Osteocyte (in vitro differentiated cells): ENCODE measurements around the gene PLCB1. TPM values are rescaled to one million over a fixed set of nuclear protein-coding genes. Genes with fewer than 3 reads are reported as not detected.

Experiments used
- DNase-seq: peaks from one replicate; pipeline ENCODE4 v3.0.0; 2021; ENCODE audit warnings: mixed read lengths; ENCODE audit not compliant: unreplicated experiment; ENCODE audit errors: extremely low spot score
- H3K27ac Mint-ChIP-seq: one replicate; pipeline ENCODE4 v1.8.0; 2021; ENCODE audit warnings: mild to moderate bottlenecking, mixed read lengths; ENCODE audit not compliant: unreplicated experiment
- H3K27me3 Mint-ChIP-seq: one replicate; pipeline ENCODE4 v1.8.0; 2021; ENCODE audit warnings: mixed read lengths; ENCODE audit not compliant: unreplicated experiment
- H3K36me3 Mint-ChIP-seq: one replicate; pipeline ENCODE4 v1.8.0; 2021; ENCODE audit warnings: mixed read lengths; ENCODE audit not compliant: unreplicated experiment
- H3K4me1 Mint-ChIP-seq: one replicate; pipeline ENCODE4 v1.8.0; 2021; ENCODE audit warnings: mixed read lengths; ENCODE audit not compliant: unreplicated experiment
- H3K4me3 Mint-ChIP-seq: one replicate; pipeline ENCODE4 v1.8.0; 2021; ENCODE audit warnings: mild to moderate bottlenecking, moderate library complexity, mixed read lengths; ENCODE audit not compliant: unreplicated experiment
- H3K9me3 Mint-ChIP-seq: one replicate; pipeline ENCODE4 v1.8.0; 2021; ENCODE audit warnings: mixed read lengths; ENCODE audit not compliant: unreplicated experiment
- total RNA-seq: library from RNA; stranded (reverse); gene quantifications from 2 replicates; pipeline ENCODE4 v1.2.1, GENCODE V29; 2021
- TF ChIP-seq, protein P1 (sequence below): fragments of 200-600 bp; sonication (generic); IDR thresholded peaks from 2 replicates; pipeline ENCODE4 v1.5.0; 2021; ENCODE audit warnings: antibody characterized with exemption, mild to moderate bottlenecking, moderate library complexity

The PLCB1 gene
- total RNA-seq, 1 donor from 2014 or later, result 33.3 TPM

- Mint-ChIP-seq H3K27me3 (no peaks in the 10 kb centered on the region), H3K4me1 (peaks cover 9% of the 10 kb centered on the region), H3K9me3 (no peaks in the 10 kb centered on the region), H3K36me3 (no peaks in the 10 kb centered on the region), H3K27ac (no peak overlapping the region), H3K4me3 (no peak overlapping the region)
- TF ChIP-seq, protein P1, sequence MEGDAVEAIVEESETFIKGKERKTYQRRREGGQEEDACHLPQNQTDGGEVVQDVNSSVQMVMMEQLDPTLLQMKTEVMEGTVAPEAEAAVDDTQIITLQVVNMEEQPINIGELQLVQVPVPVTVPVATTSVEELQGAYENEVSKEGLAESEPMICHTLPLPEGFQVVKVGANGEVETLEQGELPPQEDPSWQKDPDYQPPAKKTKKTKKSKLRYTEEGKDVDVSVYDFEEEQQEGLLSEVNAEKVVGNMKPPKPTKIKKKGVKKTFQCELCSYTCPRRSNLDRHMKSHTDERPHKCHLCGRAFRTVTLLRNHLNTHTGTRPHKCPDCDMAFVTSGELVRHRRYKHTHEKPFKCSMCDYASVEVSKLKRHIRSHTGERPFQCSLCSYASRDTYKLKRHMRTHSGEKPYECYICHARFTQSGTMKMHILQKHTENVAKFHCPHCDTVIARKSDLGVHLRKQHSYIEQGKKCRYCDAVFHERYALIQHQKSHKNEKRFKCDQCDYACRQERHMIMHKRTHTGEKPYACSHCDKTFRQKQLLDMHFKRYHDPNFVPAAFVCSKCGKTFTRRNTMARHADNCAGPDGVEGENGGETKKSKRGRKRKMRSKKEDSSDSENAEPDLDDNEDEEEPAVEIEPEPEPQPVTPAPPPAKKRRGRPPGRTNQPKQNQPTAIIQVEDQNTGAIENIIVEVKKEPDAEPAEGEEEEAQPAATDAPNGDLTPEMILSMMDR, result no peak
- no peak for DNase-seq
Observed at GRCh38 chr20:8404912-8405635, 273.0 kb downstream of the PLCB1 start.

- Mint-ChIP-seq H3K4me1 (peaks cover 5% of the 10 kb centered on the region), H3K4me3 (no peak overlapping the region), H3K27me3 (no peaks in the 10 kb centered on the region), H3K36me3 (no peaks in the 10 kb centered on the region), H3K27ac (no peak overlapping the region), H3K9me3 (no peaks in the 10 kb centered on the region)
- TF ChIP-seq, protein P1, result no peak
- no peak for DNase-seq
Observed at GRCh38 chr20:8406391-8406790, 274.3 kb downstream of the PLCB1 start.

- DNase-seq, result no peak
- Mint-ChIP-seq H3K4me1 (no peaks in the 10 kb centered on the region), H3K27me3 (no peaks in the 10 kb centered on the region), H3K36me3 (no peaks in the 10 kb centered on the region), H3K9me3 (no peaks in the 10 kb centered on the region), H3K4me3 (no peak overlapping the region), H3K27ac (no peak overlapping the region)
- TF ChIP-seq, protein P1, result no peak
Observed at GRCh38 chr20:8408587-8409307, 276.7 kb downstream of the PLCB1 start.

- no peak overlapping the region for H3K27ac Mint-ChIP-seq
- DNase-seq, result no peak
- no peaks in the 10 kb centered on the region for H3K36me3 Mint-ChIP-seq
- no peaks in the 10 kb centered on the region for H3K9me3 Mint-ChIP-seq
- no peaks in the 10 kb centered on the region for H3K27me3 Mint-ChIP-seq
- peaks cover 14% of the 10 kb centered on the region for H3K4me1 Mint-ChIP-seq
- TF ChIP-seq, protein P1, result no peak
- H3K4me3 Mint-ChIP-seq, result no peak overlapping the region
Observed at GRCh38 chr20:8413691-8414090, 281.6 kb downstream of the PLCB1 start.

GRCh38 chr20:8414586-8415274 is 282.7 kb downstream of the PLCB1 start:
- no peak for DNase-seq
- Mint-ChIP-seq H3K27me3 (no peaks in the 10 kb centered on the region), H3K4me3 (no peak overlapping the region), H3K9me3 (no peaks in the 10 kb centered on the region), H3K4me1 (peaks cover 14% of the 10 kb centered on the region), H3K27ac (no peak overlapping the region), H3K36me3 (no peaks in the 10 kb centered on the region)
- TF ChIP-seq, protein P1, result no peak
